NCI-H774 (cell line): Measurements from ENCODE around the gene REXO5.
"Not testable (repeated sequence)": the region's sequence is repeated elsewhere in the genome, so short reads cannot be mapped to it uniquely, and the experiment has no call there.

Experiments used
- DNase-seq: peaks from one replicate; lab custom pipeline; 2025; lab: John Stamatoyannopoulos, UW

Gene REXO5

GRCh38 chr16:20806168-20807050 lies at the start of gene REXO5, which contains the start of gene ERI2:
Gene REXO5 (plus strand): TSS chr16:20806527. CDS start chr16:20806954, 427 bp downstream.
Gene ERI2 (minus strand): TSS chr16:20806472. CDS start chr16:20806430, 42 bp downstream.
- DNase-seq = peak; percentile 94

GRCh38 chr16:20760346-20760745 lies 46.0 kb upstream of the REXO5 start:
- DNase-seq = no peak

GRCh38 chr16:20761175-20761574 lies 45.2 kb upstream of the REXO5 start:
- no peak for DNase-seq

GRCh38 chr16:20762404-20763123 lies 43.8 kb upstream of the REXO5 start:
- no peak for DNase-seq

- DNase-seq = no peak
These were observed 42.7 kb upstream of the REXO5 start, which contains the start of gene ACSM3 for GRCh38 chr16:20763461-20764232. Gene ACSM3 (plus strand): TSS chr16:20764014. CDS start chr16:20770035, 6,021 bp downstream.

- DNase-seq = not testable (repeated sequence)
These were observed 41.9 kb upstream of the REXO5 start for GRCh38 chr16:20764448-20764847.

- no peak for DNase-seq
These were observed 40.6 kb upstream of the REXO5 start for GRCh38 chr16:20765732-20766131.

GRCh38 chr16:20766294-20766693 lies 40.0 kb upstream of the REXO5 start:
- no peak for DNase-seq

- no peak for DNase-seq
These were observed 38.8 kb upstream of the REXO5 start for GRCh38 chr16:20767577-20767976.

GRCh38 chr16:20768121-20768520 lies 38.2 kb upstream of the REXO5 start:
- DNase-seq = no peak

GRCh38 chr16:20768818-20769217 lies 37.5 kb upstream of the REXO5 start:
- no peak for DNase-seq

GRCh38 chr16:20773679-20774078 lies 32.6 kb upstream of the REXO5 start:
- DNase-seq = no peak

GRCh38 chr16:20774703-20775362 lies 31.5 kb upstream of the REXO5 start:
- DNase-seq = peak; percentile 33

- no peak for DNase-seq
These were observed 24.6 kb upstream of the REXO5 start for GRCh38 chr16:20781697-20782096.

- DNase-seq = no peak
These were observed 23.9 kb upstream of the REXO5 start for GRCh38 chr16:20782470-20782869.

GRCh38 chr16:20784204-20784603 lies 22.1 kb upstream of the REXO5 start:
- no peak for DNase-seq

- DNase-seq = no peak
These were observed 17.2 kb upstream of the REXO5 start for GRCh38 chr16:20789130-20789529.

GRCh38 chr16:20791923-20792612 lies 14.3 kb upstream of the REXO5 start:
- no peak for DNase-seq

GRCh38 chr16:20798364-20798763 lies 8.0 kb upstream of the REXO5 start:
- DNase-seq = no peak

- DNase-seq = peak; percentile 14
These were observed 6.7 kb upstream of the REXO5 start for GRCh38 chr16:20799599-20799998.

GRCh38 chr16:20801278-20801677 lies 5.0 kb upstream of the REXO5 start:
- DNase-seq = no peak
